Measurements from ENCODE around the gene SEC22A.

DNA sequence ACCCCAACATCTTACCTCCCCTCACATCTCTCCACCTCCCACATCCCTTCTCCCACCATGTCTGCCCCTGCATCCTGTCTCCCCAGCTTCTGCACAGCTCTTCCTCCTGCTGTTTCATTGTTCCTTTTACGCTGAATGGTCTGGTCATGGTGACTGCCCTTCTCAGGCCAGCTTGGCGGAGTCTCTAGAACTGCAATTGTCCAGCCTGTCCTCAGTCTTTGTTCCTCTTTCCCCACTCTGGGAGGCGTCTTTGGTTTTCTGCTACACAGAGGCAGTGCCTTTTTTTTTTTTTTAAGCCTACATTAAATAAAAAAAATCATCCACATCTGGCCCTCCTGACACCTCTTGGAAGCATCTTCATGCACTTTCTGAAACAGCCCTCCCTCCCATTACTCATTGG is 49.1 kb upstream of the SEC22A start:
- TF ChIP-seq, protein P1, sequence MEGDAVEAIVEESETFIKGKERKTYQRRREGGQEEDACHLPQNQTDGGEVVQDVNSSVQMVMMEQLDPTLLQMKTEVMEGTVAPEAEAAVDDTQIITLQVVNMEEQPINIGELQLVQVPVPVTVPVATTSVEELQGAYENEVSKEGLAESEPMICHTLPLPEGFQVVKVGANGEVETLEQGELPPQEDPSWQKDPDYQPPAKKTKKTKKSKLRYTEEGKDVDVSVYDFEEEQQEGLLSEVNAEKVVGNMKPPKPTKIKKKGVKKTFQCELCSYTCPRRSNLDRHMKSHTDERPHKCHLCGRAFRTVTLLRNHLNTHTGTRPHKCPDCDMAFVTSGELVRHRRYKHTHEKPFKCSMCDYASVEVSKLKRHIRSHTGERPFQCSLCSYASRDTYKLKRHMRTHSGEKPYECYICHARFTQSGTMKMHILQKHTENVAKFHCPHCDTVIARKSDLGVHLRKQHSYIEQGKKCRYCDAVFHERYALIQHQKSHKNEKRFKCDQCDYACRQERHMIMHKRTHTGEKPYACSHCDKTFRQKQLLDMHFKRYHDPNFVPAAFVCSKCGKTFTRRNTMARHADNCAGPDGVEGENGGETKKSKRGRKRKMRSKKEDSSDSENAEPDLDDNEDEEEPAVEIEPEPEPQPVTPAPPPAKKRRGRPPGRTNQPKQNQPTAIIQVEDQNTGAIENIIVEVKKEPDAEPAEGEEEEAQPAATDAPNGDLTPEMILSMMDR (IDR thresholded peaks at IDR 0.05) = no peak
- no peak for TF ChIP-seq POLR2AphosphoS5 (IDR thresholded peaks at IDR 0.05; ENCODE audit: low read depth, low read length)

Data from SK-N-SH (cell line).